ENCODE measurements around the gene LAMA4.

Gene LAMA4

GRCh38 chr6:112184951-112185350 is 69.4 kb downstream of the LAMA4 start:
- DNase-seq (ENCODE audit: low read depth) = no peak

- no peak for DNase-seq (ENCODE audit: low read depth)
Measured at GRCh38 chr6:112183271-112183671, 71.1 kb downstream of the LAMA4 start.

GRCh38 chr6:112181130-112181529 is 73.2 kb downstream of the LAMA4 start:
- DNase-seq (ENCODE audit: low read depth) = no peak

GRCh38 chr6:112180095-112180820 is 74.1 kb downstream of the LAMA4 start:
- DNase-seq (ENCODE audit: low read depth) = no peak

- DNase-seq (ENCODE audit: low read depth) = no peak
Measured at GRCh38 chr6:112179631-112180030, 74.7 kb downstream of the LAMA4 start.

GRCh38 chr6:112178846-112179245 is 75.5 kb downstream of the LAMA4 start:
- DNase-seq (ENCODE audit: low read depth) = no peak

- no peak for DNase-seq (ENCODE audit: low read depth)
Measured at GRCh38 chr6:112177092-112177491, 77.3 kb downstream of the LAMA4 start.

GRCh38 chr6:112176175-112176574 is 78.2 kb downstream of the LAMA4 start:
- no peak for DNase-seq (ENCODE audit: low read depth)

- DNase-seq (ENCODE audit: low read depth) = no peak
Measured at GRCh38 chr6:112173221-112173804, 81.1 kb downstream of the LAMA4 start.

GRCh38 chr6:112172540-112172939 is 81.8 kb downstream of the LAMA4 start:
- DNase-seq (ENCODE audit: low read depth) = no peak

GRCh38 chr6:112169541-112169940 is 84.8 kb downstream of the LAMA4 start:
- DNase-seq (ENCODE audit: low read depth) = no peak

GRCh38 chr6:112163295-112164257 is 90.8 kb downstream of the LAMA4 start:
- DNase-seq (ENCODE audit: low read depth) = peak; percentile 53

GRCh38 chr6:112160745-112161144 is 93.6 kb downstream of the LAMA4 start:
- no peak for DNase-seq (ENCODE audit: low read depth)

GRCh38 chr6:112156668-112157067 is 97.7 kb downstream of the LAMA4 start:
- DNase-seq (ENCODE audit: low read depth) = no peak

GRCh38 chr6:112155886-112156285 is 98.5 kb downstream of the LAMA4 start:
- DNase-seq (ENCODE audit: low read depth) = no peak

GRCh38 chr6:112154711-112155110 is 99.7 kb downstream of the LAMA4 start:
- DNase-seq (ENCODE audit: low read depth) = no peak

GRCh38 chr6:112153926-112154607 is 100.3 kb downstream of the LAMA4 start:
- DNase-seq (ENCODE audit: low read depth) = no peak

GRCh38 chr6:112150363-112150762 is 104.0 kb downstream of the LAMA4 start:
- DNase-seq (ENCODE audit: low read depth) = no peak

GRCh38 chr6:112149719-112150263 is 104.6 kb downstream of the LAMA4 start:
- DNase-seq (ENCODE audit: low read depth) = no peak

GRCh38 chr6:112149236-112149635 is 105.1 kb downstream of the LAMA4 start:
- no peak for DNase-seq (ENCODE audit: low read depth)

- DNase-seq (ENCODE audit: low read depth) = no peak
Measured at GRCh38 chr6:112148103-112148502, 106.3 kb downstream of the LAMA4 start.

- no peak for DNase-seq (ENCODE audit: low read depth)
Measured at GRCh38 chr6:112145080-112145573, 109.2 kb downstream of the LAMA4 start.
